Neural cell (in vitro differentiated cells): ENCODE results near the gene PCNX1. TPM values are rescaled to one million over a fixed set of nuclear protein-coding genes. Genes with fewer than 3 reads are reported as not detected.

Experiments used
- H2AFZ ChIP-seq: fragments of 200-600, 300-800 bp; sonication (generic), shearing (Covaris generic); 2 replicates; pipeline ENCODE4 v1.6.0; 2014; ENCODE audit warnings: low read depth, mild to moderate bottlenecking, antibody characterized with exemption, low read length, moderate library complexity
- H3F3A ChIP-seq: fragments of 200-600 bp; shearing (Covaris generic); 2 replicates; pipeline ENCODE4 v1.6.1; 2016; ENCODE audit warnings: mild to moderate bottlenecking, moderate library complexity, mixed read lengths, antibody characterized with exemption, low read length; ENCODE audit not compliant: insufficient read depth, poor library complexity, severe bottlenecking
- H3K27ac ChIP-seq: fragments of 200-600, 300-800 bp; sonication (generic), shearing (Covaris generic); 2 replicates; pipeline ENCODE4 v1.5.1; 2014; ENCODE audit warnings: mild to moderate bottlenecking, low read length, moderate library complexity
- H3K27me3 ChIP-seq: fragments of 300-800, 200-600 bp; sonication (generic), shearing (Covaris generic); 2 replicates; pipeline ENCODE4 v1.6.0; 2014; ENCODE audit warnings: mild to moderate bottlenecking, low read depth, low read length, moderate library complexity; ENCODE audit not compliant: insufficient read depth
- H3K36me3 ChIP-seq: fragments of 300-800, 200-600 bp; sonication (generic), shearing (Covaris generic); 2 replicates; pipeline ENCODE4 v1.5.1; 2014; ENCODE audit warnings: mild to moderate bottlenecking, antibody characterized with exemption, low read length, moderate library complexity; ENCODE audit not compliant: insufficient read depth
- H3K4me2 ChIP-seq: fragments of 300-800, 200-600 bp; sonication (generic), shearing (Covaris generic); 2 replicates; pipeline ENCODE4 v1.6.0; 2014; ENCODE audit warnings: mild to moderate bottlenecking, low read length
- H3K4me3 ChIP-seq: fragments of 300-800, 200-600 bp; sonication (generic), shearing (Covaris generic); 2 replicates; pipeline ENCODE4 v1.5.1; 2014; ENCODE audit warnings: mild to moderate bottlenecking, low read length, moderate library complexity
- H3K79me2 ChIP-seq: fragments of 200-600 bp; shearing (Covaris generic); replicated peaks from 2 replicates; pipeline ENCODE4 v1.6.0; 2014; ENCODE audit warnings: mild to moderate bottlenecking, low read length, moderate library complexity; ENCODE audit not compliant: insufficient read depth
- H3K9ac ChIP-seq: fragments of 300-800, 200-600 bp; sonication (generic), shearing (Covaris generic); 2 replicates; pipeline ENCODE4 v1.6.1; 2016; ENCODE audit warnings: mild to moderate bottlenecking, low read length, mixed read lengths
- H3K9me2 ChIP-seq: fragments of 200-600 bp; shearing (Covaris generic); 2 replicates; pipeline ENCODE4 v1.6.1; 2016; ENCODE audit warnings: mild to moderate bottlenecking, low read length, mixed read lengths; ENCODE audit not compliant: insufficient read depth
- H3K9me3 ChIP-seq: fragments of 200-600, 300-800 bp; sonication (generic), shearing (Covaris generic); 2 replicates; pipeline ENCODE4 v1.6.1; 2016; ENCODE audit warnings: mild to moderate bottlenecking, mixed run types, low read length, moderate library complexity, mixed read lengths
- H4K20me1 ChIP-seq: fragments of 200-600 bp; shearing (Covaris generic); 2 replicates; pipeline ENCODE4 v1.6.1; 2016; ENCODE audit warnings: mild to moderate bottlenecking, mixed run types; ENCODE audit not compliant: insufficient read depth
- EP300 ChIP-seq: fragments of 450-650 bp; conservative IDR thresholded peaks from 2 replicates; pipeline ENCODE4 v1.6.1; 2014; ENCODE audit warnings: antibody characterized with exemption, mild to moderate bottlenecking, moderate library complexity; ENCODE audit not compliant: poor library complexity, severe bottlenecking
- EZH2 ChIP-seq: fragments of 200-600, 300-800 bp; shearing (Covaris generic), sonication (generic); IDR thresholded peaks from 2 replicates; pipeline ENCODE4 v1.6.1; 2014; ENCODE audit warnings: antibody characterized with exemption, low read length, borderline replicate concordance, mild to moderate bottlenecking; ENCODE audit not compliant: insufficient read depth, poor library complexity, severe bottlenecking
- MXI1 ChIP-seq: fragments of 450-650 bp; conservative IDR thresholded peaks from 2 replicates; pipeline ENCODE4 v1.6.1; 2014; ENCODE audit warnings: antibody characterized with exemption, mild to moderate bottlenecking; ENCODE audit not compliant: poor library complexity, severe bottlenecking
- POLR2AphosphoS5 ChIP-seq: IDR thresholded peaks from 2 replicates; pipeline ENCODE4 v1.6.1; 2012
- RAD21 ChIP-seq: fragments of 450-650 bp; conservative IDR thresholded peaks from 2 replicates; pipeline ENCODE4 v1.6.1; 2014; ENCODE audit warnings: antibody characterized with exemption, mild to moderate bottlenecking, moderate library complexity
- REST ChIP-seq: IDR thresholded peaks from 2 replicates; pipeline ENCODE4 v1.6.1; 2012; ENCODE audit warnings: borderline replicate concordance
- SMC3 ChIP-seq: fragments of 450-650 bp; conservative IDR thresholded peaks from 2 replicates; pipeline ENCODE4 v1.6.1; 2014; ENCODE audit warnings: antibody characterized with exemption, mild to moderate bottlenecking, moderate library complexity; ENCODE audit not compliant: poor library complexity
- TAF1 ChIP-seq: IDR thresholded peaks from 2 replicates; pipeline ENCODE4 v1.6.1; 2012; ENCODE audit warnings: low read depth
- polyA plus RNA-seq: library from polyadenylated mRNA; depleted of rRNA; stranded (reverse); fragments of >200 nt; gene quantifications from 2 replicates; pipeline ENCODE4 v1.2.3, GENCODE V29; 2014
- small RNA-seq, 3 experiments: library from RNA; depleted of rRNA; stranded (forward); fragments of <200 nt; gene quantifications; one replicate each; pipeline ENCODE3, GENCODE V24; 2012

Gene PCNX1
- polyA plus RNA-seq, 1 donor from 2014 or later: 23.7 TPM

- Histone ChIP-seq H3K27ac (no peak overlapping the region), H3F3A (no peaks in the 10 kb centered on the region), H2AFZ (no peak overlapping the region), H3K4me2 (no peak overlapping the region), H3K9me2 (no peaks in the 10 kb centered on the region), H4K20me1 (no peaks in the 10 kb centered on the region), H3K4me3 (no peak overlapping the region), H3K9me3 (no peaks in the 10 kb centered on the region), H3K27me3 (no peaks in the 10 kb centered on the region), H3K36me3 (no peaks in the 10 kb centered on the region), H3K9ac (no peak overlapping the region), H3K79me2 (no peaks in the 10 kb centered on the region)
- TF ChIP-seq REST: no peak
- TF ChIP-seq SMC3: no peak
- no peak for TF ChIP-seq TAF1
- TF ChIP-seq MXI1: no peak
- TF ChIP-seq RAD21: no peak
- TF ChIP-seq EZH2: no peak
- TF ChIP-seq POLR2AphosphoS5: no peak
- TF ChIP-seq EP300: no peak
Measured at GRCh38 chr14:71163050-71163841, 256.0 kb downstream of the PCNX1 start.

- H3K9me2 ChIP-seq: no peaks in the 10 kb centered on the region
- no peak overlapping the region for H3K4me3 ChIP-seq
- no peak overlapping the region for H3K27ac ChIP-seq
- TF ChIP-seq MXI1: no peak
- no peak for TF ChIP-seq EP300
- H3K4me2 ChIP-seq: no peak overlapping the region
- H2AFZ ChIP-seq: no peak overlapping the region
- H4K20me1 ChIP-seq: no peaks in the 10 kb centered on the region
- no peaks in the 10 kb centered on the region for H3K79me2 ChIP-seq
- H3F3A ChIP-seq: no peaks in the 10 kb centered on the region
- no peaks in the 10 kb centered on the region for H3K27me3 ChIP-seq
- H3K9ac ChIP-seq: no peak overlapping the region
- no peaks in the 10 kb centered on the region for H3K36me3 ChIP-seq
- H3K9me3 ChIP-seq: no peaks in the 10 kb centered on the region
Measured at GRCh38 chr14:71163842-71164629, 256.8 kb downstream of the PCNX1 start.

Small RNAs within 50 kb of the gene (small RNA-seq; reads per million reads assigned to genes)
- gene AC005230.1: 0 reads per million in 3 experiments
- 0 reads per million in 3 experiments for gene GTF3AP2

Other genes with a start within 250 kb of the PCNX1 start
- gene MAP3K9, start 97.9 kb upstream of the PCNX1 start, polyA plus RNA-seq: 10.4 and 13.4 TPM in 2 replicates